ENCODE measurements around the gene GPR137B.
"Not testable (repeated sequence)": the region's sequence is repeated elsewhere in the genome, so short reads cannot be mapped to it uniquely, and the experiment has no call there.

Gene GPR137B

DNA sequence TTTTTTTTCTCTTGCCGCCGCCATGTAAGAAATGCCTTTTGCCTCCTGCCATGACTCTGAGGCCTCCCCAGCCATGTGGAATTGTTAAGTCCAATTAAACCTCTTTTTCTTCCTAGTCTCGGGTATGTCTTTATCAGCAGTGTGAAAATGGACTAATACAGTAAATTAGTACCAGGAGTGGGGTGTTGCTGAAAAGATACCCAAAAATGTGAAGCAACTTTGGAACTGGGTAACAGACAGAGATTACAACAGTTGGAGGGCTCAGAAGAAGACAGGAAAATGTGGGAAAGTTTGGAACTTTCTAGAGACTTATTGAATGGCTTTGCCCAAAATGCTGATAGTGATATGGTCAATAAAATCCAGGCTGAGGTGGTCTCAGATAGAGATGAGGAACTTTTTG lies 19.4 kb downstream of the GPR137B start:
- not testable (repeated sequence) for DNase-seq

DNA sequence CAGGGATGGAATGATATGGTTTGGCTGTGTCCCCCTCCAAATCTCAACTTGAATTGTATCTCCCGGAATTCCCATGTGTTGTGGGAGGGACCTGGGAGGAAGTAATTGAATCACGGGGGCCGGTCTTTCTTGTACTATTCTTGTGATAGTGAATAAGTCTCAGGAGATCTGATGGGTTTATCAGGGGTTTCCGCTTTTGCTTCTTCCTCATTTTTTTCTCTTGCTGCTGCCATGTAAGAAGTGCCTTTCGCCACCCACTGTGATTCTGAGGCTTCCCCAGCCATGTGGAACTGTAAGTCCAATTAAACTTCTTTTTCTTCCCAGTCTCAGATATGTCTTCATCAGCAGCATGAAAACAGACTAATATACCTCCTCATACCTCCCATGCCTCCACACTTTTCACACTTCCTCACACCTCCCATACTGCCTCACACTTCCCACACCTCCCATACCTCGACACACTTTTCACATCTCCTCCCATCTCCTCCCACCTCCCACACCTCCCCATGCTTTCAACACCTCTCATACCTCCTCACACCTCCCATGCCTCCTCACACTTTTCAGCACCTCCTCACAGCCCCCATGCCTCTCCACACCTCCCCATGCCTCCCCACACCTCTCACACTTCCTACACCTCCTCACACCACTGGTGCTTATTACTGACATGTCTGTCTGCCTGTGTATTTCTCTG lies 21.3 kb downstream of the GPR137B start:
- DNase-seq, result no peak

DNA sequence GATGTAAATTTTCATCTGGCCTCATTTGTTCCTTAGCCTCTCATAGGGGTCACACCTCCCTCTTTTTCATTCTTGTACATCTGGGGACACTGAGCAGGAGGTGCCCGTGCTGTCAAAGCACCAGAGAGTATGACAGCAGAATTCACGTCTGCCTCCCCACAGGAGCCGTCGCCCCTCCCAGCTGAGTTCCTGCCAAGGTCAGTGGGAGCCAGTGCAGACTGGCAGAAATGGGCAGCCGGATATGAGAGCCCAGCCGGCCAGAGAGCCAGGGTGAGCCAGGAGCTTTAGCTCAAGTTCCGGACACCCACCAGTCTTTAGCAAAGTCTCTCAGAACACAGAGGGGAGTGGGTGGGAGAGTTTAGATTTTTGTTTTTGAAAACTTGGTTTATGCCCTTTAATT lies 21.9 kb downstream of the GPR137B start:
- peak; percentile 11 for DNase-seq

DNA sequence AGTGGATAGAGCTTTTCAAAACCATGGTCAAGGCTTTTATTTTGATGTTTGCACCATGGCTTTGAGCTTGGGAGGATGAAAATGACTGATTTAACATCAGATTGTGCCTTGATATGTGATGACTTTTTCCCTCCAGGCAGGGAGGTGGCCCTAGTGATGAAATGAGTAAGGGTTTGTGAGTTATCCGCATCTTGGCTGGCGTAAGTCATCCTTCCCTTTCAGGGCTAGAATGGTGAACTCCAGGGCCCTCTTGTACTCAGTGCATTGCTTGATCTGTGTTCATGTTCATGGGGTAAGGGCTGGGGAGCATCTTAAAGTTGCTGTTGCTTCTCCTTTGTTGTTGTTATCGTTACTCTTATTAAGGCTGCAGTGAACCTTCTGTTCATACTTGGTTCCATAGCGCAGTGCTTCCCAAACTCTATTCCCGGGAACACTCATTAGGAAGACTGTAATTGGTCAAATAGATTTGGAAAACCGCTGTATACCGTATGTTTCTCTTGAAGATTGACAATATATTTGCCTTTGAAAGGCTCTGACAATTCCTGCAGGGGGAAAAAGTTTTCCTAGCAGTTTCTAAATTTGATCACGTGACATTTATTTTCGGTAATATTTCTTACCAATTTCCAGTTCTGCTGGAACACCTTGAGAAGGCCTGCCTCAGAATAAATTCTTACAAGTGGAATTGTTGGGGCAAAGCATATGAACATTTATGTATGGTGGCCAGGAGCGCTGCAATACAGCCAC lies 23.1 kb downstream of the GPR137B start:
- no peak for DNase-seq

DNA sequence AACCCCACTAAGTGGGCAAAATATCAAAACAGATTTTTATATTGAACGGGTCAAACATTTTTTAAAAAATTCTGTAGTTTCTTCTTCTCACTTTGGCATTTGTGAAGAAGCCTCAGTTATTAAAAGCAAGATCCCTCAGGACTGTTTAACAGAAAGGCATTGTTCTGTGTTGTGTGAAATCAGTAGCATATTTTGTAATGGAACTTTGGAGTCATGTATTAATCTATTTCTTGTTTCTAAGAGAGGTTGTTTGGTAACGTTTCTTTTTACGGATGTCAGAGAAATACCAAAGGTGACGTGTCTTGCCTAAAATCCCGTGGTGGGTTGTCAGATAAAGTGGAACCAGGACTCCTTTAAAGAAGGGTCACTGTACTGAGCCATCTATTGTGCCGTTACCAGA lies 23.7 kb downstream of the GPR137B start:
- no peak for DNase-seq

DNA sequence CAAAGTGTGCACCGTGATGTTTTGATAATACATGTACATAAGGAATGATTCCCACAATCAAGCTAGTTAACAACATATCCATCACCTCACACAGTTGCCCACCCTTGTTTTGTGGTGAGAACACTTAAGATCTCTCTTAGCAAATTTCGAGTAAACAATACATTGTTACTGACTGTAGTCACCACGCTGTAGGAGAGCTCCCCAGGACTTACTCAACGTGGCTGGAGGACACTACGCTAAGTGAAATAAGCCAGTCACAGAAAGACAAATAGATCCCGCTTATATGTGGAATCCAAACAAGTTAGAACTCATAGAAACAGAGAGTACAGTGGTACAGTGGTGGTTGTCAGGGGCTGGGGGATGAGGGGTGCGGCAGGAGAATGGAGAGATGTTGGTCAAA lies 24.8 kb downstream of the GPR137B start:
- no peak for DNase-seq

DNA sequence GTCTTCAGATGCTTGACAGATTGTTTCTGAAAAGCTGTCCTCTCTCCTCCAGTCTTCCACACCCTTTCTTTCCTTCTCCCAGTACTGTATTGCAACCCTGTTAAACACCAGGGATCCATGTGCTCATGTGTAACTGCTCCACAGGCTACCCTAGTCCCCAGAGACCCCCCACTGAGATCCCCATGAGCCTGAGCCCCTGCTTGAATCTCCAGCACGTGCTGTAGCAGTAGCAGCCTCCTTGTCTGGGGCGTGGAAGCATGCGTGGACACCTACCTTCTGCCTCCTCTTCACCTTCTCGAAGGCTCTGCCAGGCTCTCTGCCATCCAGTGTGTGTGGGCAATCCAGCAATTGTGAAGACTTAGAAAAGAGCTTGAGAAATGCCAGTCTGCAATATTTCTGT lies 25.2 kb downstream of the GPR137B start:
- no peak for DNase-seq

DNA sequence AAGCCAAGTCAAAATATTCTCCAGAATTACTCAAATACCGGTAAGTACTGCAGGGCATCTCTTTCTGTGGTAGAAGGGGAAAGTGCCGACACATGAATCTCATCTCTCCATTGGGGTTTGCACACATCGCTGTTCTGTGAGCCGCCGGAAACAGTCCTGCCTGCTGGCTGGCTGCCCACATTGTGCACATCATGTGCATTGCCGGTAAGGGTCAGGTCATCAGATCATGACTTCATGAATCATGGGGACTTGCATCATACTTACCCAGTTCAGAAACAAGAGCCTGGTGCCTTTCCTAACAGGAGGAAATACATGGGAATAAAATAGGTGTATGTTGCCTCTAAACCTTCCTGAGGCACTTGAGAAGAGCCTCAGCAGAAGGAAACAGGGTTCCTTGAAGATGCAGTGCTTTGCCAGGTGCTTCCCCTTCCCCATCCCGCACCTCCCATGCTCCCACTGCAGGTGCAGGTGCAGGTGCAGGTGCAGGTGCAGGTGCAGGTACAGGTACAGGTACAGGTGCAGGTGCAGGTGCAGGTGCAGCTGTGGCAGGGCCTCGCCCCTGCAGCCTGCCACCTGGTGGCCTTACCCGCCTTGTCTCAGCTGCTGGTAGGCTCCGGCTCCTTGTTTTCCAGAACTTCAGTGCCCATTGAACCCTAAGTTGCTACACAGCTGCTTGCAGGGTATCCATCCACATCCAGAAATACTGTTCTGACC lies 26.5 kb downstream of the GPR137B start:
- peak; percentile 91 for DNase-seq

DNA sequence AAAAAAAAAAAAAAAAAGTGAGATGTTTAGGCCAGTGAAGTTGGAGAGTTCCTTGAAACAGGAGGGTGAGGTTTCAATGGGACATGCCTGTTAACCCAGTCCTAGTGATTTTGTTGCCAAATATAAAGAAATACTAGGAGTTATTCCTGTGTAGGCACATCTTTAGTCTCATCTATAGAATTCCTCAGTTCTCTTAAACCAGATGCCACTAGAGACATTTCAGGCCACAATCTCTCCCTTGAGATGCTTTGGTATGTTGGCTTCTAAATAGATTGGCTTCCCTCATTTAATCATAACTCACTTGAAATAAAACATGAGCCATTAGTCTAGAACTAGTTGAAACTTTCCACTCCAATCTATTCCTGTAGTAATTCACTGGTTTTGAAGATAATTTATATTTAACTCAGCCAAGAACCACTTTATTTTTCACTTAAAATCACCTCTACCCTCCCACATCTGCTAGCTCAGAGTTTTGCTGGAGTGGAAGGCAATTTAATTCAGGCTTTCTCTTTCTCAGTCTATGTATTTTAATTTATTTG lies 29.8 kb downstream of the GPR137B start:
- no peak for DNase-seq

DNA sequence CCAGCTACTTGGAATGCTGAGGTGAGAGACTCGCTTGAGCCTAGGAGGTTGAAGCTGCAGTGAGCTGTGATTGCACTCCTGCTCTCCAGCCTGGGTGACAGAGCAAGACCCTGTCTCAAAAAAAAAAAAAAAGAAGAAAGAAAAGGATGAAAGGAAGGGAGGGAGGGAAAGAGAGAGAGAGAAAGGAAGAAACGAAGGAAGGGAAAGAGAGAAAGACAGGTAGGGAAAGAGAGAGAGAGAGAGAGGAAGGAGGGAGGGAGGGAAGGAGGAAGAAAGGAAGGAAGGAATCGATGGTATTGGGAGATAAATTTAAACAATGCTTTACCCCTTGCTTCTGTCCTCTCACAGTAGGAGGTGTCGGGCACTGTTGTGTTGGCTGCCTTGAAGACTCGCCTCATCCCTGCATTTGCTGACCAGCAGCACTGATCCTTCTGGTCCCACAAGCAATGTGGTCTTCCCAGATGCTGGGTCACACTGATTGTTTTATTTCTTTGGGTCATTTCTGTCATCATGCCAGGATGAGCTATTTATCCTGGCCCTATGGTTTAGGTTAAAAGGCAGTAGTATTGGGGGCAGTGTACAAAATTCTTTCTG lies 30.9 kb downstream of the GPR137B start:
- DNase-seq, result no peak

DNA sequence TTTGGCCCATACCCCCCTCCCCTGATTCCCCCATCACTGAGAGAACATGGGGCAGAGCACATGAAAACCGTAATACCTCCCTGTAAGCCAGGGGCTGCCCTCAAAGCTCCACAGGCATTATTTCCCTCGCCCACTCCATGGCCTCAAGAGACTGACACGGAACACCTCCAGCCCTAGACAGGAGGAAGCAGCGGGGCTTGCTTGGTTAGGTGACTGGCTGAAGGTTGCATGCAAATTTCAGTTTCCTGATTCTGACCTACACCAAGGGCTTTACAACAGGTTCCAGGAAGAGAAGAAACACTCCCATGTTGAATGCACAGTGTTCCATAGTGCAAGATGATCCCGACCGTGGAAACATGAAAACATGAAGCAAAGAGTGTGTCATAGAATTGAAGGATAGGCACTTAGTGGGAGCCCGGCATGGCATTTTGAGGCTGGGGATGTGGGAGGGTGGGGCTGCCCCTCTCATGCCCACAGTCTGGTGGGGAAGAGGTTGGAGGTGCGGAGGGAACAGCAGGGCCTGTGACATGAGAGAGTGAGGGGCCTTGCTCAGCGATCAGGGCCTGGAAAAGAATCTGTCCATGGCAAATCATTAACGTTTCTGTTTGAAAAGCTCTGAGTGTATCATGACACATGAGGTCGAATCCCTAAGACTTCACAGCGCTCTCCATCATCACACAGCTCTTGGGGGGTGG lies 33.5 kb downstream of the GPR137B start:
- no peak for DNase-seq

DNA sequence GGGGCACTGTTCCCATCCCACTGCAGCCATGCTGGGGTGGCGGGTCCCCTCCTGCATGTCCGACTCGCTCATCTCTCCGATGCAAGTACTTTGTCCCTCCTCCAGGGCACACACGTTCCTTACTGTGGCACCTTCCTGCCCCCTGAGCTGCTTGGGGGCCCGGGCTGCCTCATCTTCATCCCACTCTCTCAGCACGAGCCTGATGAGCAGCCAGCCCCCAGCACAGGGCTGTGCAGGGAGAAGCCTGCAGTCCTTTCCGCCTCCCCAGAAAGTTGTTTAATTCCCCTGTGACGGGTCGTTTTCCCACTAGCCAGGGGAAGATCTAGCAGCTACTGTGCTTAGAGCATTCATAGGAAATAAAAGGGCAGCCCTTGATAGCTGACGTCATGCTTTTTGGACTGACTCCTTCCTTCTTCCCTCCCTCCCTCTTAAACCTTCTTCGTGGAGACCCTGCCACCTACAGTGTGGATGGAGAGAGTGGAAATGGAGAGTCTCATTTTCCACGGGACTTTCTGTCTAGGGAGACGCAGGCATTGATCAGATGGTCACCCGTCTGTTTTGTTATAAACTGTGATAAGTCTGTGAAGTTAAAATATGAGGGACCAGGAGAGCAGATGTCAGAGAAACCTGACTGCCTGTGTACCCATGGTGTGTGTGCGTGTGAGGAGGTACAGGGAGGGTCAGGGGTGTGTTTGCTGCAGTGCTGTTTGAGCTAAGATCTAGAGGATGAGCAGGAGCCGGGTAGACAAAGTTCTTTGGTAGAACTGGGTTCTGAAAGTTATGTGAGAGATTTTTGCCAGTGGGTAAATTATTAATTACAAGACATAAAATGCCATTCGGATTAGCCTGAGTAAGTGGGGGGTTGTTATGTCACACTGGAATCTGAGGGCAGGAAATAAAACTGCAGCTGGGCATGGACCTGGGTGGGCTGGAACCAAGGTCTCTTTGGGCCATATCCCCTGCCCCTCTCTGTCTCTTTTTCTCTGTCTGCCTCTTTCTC lies 34.3 kb downstream of the GPR137B start:
- DNase-seq, result no peak

DNA sequence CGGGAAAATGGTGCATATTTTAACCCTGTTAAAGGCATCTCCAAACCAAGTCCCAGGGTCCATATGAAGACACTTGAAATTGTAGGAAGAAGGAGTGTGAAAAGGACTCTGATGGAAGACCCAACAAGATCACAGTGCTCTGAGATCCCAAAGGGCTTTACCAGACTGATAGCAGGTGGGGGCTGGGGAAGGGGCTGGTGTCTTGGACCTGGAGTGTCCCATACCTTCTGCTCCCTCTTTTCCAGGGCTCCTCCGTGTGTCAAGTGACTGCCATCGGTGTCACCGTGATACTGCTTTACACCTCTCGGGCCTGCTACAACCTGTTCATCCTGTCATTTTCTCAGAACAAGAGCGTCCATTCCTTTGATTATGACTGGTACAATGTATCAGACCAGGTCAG lies 37.3 kb downstream of the GPR137B start:
- no peak for DNase-seq

DNA sequence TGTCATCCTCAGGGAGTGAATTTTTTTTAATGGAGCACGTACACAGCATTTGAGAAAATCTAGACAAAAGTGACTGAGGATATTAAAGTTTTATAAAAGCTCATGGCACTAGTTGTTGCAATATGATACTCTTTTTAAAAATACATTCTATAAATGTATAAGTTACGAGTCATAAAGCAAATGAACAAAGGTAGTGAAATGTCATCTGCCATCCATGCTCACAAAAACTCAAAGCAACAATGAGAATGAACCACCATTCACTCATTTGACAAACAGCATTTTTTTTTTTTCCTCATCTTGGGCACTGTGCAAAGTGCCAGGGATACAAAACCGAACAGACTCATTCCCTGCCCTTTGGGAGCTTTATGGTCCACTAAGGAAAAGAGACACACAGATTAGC lies 38.7 kb downstream of the GPR137B start:
- DNase-seq, result no peak

DNA sequence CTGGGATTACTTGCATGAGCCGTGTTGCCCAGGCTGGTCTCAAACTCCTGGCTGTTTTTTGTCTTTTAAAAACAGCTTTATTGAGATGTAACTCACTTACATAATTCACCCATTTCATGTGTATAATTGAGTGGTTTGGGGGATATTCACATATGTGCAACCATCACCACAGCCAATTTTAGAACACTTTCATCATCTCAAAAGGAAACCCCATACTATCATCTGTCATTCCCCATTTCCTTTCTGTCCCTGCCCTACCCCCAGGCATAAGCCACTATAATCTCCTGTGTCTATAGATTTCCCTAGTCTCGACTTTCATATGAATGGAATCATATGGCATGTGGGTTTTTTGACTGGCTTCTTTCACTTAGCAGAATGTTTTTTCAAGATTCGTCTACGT lies 43.3 kb downstream of the GPR137B start:
- no peak for DNase-seq

DNA sequence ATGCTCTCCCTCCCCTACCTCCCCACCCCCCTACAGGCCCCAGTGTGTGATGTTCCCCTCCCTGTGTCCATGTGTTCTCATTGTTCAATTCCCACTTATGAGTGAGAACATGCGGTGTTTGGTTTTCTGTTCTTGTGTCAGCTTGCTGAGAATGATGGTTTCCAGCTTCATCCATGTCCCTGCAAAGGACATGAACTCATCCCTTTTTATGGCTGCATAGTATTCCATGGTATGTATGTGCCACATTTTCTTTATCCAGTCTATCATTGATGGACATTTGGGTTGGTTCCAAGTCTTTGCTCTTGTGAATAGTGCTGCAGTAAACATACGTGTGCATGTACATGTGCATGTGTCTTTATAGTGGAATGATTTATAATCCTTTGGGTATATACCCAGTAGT lies 44.1 kb downstream of the GPR137B start:
- DNase-seq, result not testable (repeated sequence)

DNA sequence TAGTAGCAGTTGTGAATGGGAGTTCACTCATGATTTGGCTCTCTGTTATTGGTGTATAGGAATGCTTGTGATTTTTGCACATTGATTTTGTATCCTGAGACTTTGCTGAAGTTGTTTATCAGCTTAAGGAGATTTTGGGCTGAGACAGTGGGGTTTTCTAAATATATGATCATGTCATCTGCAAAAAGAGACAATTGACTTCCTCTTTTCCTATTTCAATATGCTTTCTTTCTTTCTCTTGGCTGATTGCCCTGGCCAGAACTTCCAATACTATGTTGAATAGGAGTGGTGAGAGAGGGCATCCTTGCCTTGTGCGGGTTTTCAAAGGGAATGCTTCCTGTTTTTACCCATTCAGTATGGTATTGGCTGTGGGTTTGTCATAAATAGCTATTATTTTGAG lies 45.7 kb downstream of the GPR137B start:
- DNase-seq, result not testable (repeated sequence)

DNA sequence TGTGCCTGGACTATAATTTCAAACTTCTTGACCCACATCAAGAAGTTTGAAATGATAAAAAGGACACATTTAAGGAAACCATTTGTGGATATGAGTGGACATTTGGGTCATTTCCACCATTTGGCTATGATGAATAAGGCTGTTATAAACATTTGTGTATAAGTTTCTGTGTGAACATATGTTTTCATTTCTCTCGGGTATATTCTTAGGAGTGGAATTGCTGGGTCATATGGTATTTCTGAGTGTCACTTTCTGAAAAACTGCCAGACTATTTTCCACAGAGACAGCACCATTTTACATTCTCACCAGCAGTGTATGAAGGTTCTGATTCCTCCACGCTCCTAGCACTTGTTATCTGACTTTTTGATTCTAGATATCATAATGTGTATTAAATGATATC lies 50.8 kb downstream of the GPR137B start:
- DNase-seq, result no peak

DNA sequence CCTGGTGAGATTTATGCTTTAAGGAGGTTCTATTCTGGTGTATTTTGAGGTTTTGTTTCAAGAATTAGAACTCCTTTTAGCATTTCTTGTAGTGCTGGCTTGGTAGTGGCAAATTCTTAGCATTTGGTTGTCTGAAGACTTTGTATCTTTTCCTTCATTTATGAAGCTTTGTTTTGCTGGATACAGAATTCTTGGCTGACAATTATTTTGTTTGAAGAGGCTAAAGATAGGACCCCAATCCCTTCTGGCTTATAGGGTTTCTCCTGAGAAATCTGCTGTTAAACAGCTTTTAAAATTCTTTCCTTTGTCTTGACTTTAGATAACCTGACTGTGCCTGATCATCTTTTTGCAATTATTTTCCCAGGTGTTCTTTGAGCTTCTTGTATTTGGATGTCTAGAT lies 58.6 kb downstream of the GPR137B start:
- no peak for DNase-seq

DNA sequence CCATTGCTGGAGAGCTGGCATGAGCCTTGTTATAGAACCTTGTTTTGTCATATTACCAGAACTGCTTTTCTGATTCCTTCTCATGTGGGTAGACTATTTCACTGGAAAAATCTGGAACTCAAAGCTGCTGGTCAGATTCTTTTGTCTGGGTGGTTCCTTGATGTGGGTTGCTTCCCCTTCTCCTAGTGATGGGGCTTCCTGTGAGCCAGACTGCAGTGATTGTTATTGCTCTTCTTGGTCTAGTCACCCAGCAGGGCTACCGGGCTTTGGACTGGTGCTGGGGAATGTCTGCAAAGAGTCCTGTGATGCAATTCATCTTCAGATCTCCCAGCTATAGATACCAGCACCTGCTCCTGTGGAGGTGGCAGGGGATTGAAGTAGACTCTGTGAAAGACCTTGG lies 59.4 kb downstream of the GPR137B start:
- no peak for DNase-seq

DNA sequence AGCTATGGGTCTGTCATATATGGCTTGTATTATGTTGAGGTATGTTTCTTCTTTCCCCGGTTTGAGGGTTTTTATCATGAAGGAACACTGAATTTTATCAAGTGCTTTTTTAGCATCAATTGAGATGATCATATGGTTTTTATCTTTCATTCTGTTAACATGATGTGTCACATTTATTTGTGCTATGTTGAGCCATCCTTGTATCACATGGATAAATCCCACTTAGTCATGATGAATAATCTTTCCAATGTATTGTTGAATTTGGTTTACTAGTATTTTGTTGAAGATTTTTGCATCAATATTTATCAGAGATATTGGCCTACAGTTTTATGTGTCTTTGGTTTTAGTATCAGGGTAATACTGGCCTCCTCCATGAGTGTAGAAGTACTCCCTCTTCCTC lies 61.7 kb downstream of the GPR137B start:
- DNase-seq, result no peak

DNA sequence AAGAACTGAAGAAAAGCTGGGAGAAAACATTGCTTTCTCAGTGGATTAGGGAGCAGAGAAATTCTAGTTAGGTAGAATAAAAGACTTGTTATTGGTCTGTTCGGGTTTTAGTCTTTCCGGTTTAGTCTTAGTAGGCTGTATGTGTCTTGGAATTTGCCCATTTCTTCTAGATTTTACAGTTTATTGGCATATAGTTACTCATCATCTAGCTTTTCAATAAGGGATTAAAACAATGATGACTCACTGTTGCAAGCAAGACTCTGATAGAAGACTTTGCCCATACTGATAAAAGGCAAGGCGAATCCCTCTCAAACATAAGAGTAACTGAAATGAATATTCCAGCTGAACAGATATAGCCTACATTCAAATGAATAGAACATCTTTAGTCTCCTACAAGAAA lies 62.3 kb downstream of the GPR137B start:
- DNase-seq, result no peak

All from NCI-H2029 (cell line).